ENCODE data around the gene PXDC1. TPM values are rescaled to one million over a fixed set of nuclear protein-coding genes. Genes with fewer than 3 reads are reported as not detected.
A peak's percentile ranks its signal among the peaks of the same experiment; 100 is the strongest.

Gene PXDC1
- total RNA-seq, 1 donor, result 39.4 TPM

GRCh38 chr6:3745566-3746118, 5.9 kb downstream of the PXDC1 start:
- TF ChIP-seq, protein P1, sequence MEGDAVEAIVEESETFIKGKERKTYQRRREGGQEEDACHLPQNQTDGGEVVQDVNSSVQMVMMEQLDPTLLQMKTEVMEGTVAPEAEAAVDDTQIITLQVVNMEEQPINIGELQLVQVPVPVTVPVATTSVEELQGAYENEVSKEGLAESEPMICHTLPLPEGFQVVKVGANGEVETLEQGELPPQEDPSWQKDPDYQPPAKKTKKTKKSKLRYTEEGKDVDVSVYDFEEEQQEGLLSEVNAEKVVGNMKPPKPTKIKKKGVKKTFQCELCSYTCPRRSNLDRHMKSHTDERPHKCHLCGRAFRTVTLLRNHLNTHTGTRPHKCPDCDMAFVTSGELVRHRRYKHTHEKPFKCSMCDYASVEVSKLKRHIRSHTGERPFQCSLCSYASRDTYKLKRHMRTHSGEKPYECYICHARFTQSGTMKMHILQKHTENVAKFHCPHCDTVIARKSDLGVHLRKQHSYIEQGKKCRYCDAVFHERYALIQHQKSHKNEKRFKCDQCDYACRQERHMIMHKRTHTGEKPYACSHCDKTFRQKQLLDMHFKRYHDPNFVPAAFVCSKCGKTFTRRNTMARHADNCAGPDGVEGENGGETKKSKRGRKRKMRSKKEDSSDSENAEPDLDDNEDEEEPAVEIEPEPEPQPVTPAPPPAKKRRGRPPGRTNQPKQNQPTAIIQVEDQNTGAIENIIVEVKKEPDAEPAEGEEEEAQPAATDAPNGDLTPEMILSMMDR (IDR thresholded peaks at IDR 0.05; ENCODE audit: insufficient read depth, low read length), result no peak
- no peak overlapping the region for H3K4me3 ChIP-seq (ENCODE audit: low read depth, low read length)
- no peak for DNase-seq (ENCODE audit: low read depth)

DNA sequence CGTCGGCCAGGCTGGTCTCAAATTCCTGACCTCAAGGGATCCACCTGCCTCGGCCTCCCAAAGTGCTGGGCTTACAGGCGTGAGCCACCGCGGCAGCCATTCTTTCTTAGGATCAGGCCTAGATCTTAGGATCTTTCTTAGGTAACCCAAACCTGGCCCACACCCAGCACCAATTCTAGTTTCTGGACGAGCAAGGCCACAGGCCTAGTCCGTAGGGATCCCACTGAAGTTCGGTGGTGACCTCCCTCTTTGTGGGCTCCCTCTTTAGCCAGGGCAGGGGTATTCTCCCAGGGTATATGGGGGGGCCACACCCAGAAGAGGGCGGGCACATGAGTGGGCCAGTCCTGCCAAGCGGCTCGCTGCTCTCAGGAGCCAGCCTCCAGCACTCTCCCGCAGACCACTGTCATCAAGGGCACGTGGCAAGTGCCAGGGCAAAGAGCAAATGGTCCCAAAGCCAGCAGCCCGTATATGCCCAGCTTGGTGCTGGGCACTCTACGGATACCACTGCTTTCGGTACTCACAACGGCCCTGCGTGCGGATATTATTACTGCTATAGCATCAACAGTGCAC, 6.5 kb downstream of the PXDC1 start:
- TF ChIP-seq, protein P1 (IDR thresholded peaks at IDR 0.05; ENCODE audit: insufficient read depth, low read length), result no peak
- H3K4me3 ChIP-seq (ENCODE audit: low read depth, low read length), result no peak overlapping the region
- DNase-seq (ENCODE audit: low read depth), result no peak

GRCh38 chr6:3744211-3744900, 7.2 kb downstream of the PXDC1 start:
- H3K4me3 ChIP-seq (ENCODE audit: low read depth, low read length), result peak overlapping the region; percentile 41
- TF ChIP-seq, protein P1 (IDR thresholded peaks at IDR 0.05; ENCODE audit: insufficient read depth, low read length), result no peak
- DNase-seq (ENCODE audit: low read depth), result peak; percentile 37

- no peak for DNase-seq (ENCODE audit: low read depth)
- TF ChIP-seq, protein P1 (IDR thresholded peaks at IDR 0.05; ENCODE audit: insufficient read depth, low read length), result no peak
- H3K4me3 ChIP-seq (ENCODE audit: low read depth, low read length), result peak overlapping the region; percentile 41
Observed at GRCh38 chr6:3743541-3743940, 8.0 kb downstream of the PXDC1 start.

DNA sequence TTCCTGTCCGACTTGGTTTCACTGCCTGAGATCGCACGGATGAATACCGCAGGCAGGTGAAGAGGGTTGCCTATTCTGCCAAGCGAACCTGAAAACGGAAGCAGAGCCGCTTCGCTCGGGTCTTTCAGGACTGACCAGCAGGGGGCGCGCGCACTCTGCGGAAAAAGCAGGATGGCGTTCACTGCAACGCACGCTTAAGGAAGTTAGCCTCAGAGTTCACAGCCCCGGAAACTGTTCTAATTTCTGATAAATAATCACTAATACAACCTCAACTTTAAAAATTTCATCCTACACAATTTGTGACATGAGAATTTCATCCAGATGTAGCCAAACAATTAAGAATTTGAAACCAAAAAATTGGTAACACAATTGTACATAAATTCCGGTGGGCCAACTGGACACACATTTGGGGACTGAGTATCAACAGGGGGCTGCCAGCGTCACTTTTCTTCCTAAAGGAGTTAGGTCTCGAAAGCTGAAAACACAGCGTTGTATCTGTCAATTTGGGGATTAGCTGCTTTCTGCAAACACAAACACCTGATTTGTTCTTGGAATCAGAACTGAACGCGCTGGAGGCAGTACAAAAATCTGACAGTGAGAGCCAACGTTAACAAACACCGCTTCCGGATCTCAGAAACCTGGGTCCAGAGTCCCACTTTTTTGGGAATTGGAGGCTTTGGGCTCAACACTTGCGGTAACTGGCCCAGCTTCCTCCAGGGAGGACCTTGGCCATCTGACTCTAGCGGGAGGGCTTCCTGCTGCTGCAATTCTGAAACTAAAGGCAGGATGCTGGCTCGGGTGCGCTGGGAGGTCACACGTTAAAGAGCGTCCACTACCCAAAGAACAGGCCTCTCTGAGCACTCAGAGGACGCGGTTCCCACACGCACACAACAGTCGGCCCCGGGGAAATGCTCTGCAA, 8.8 kb downstream of the PXDC1 start:
- TF ChIP-seq, protein P1 (IDR thresholded peaks at IDR 0.05; ENCODE audit: insufficient read depth, low read length), result peak; percentile 86
- H3K4me3 ChIP-seq (ENCODE audit: low read depth, low read length), result peak overlapping the region; percentile 41
- peak; percentile 83 for DNase-seq (ENCODE audit: low read depth)

- TF ChIP-seq, protein P1 (IDR thresholded peaks at IDR 0.05; ENCODE audit: insufficient read depth, low read length), result no peak
- H3K4me3 ChIP-seq (ENCODE audit: low read depth, low read length), result peak overlapping the region; percentile 32
- DNase-seq (ENCODE audit: low read depth), result no peak
Observed at GRCh38 chr6:3742076-3742425, 9.5 kb downstream of the PXDC1 start.
